Transverse colon (tissue), 4 donors: ENCODE measurements around the gene PTPN7. TPM values are rescaled to one million over a fixed set of nuclear protein-coding genes. Genes with fewer than 3 reads are reported as not detected.

Experiments used
- DNase-seq: peaks from one replicate; pipeline ENCODE4 v3.0.0-alpha.2; 2019
- H3K27ac ChIP-seq, 4 donors: fragments of 200-600 bp; sonication (generic); 2 replicates each; pipeline ENCODE4 v1.5.1; 2016 to 2018; ENCODE audit warnings: inconsistent platforms in 4 of 4
- H3K27me3 ChIP-seq: fragments of 200-600 bp; sonication (generic); 2 replicates; pipeline ENCODE4 v1.5.1; 2017; ENCODE audit warnings: inconsistent platforms
- H3K36me3 ChIP-seq, 4 donors: fragments of 200-600 bp; sonication (generic); 2 replicates each; pipeline ENCODE4 v1.5.1; 2017 to 2019; ENCODE audit warnings: inconsistent platforms in 4 of 4
- H3K4me1 ChIP-seq, 4 donors: fragments of 200-600 bp; sonication (generic); 2 replicates each; pipeline ENCODE4 v1.5.1; 2017 to 2020; ENCODE audit warnings: inconsistent platforms in 4 of 4
- H3K4me3 ChIP-seq, 4 donors: fragments of 200-600 bp; sonication (generic); 1 replicate in 1 of 4; 2 replicates in 3 of 4; pipeline versions ENCODE4 v1.5.1 to v1.6.1; 2017 to 2019; ENCODE audit warnings: inconsistent platforms in 4 of 4
- H3K9me3 ChIP-seq, 2 donors: fragments of 200-600 bp; sonication (generic); 2 replicates each; pipeline ENCODE4 v1.5.1; 2017 to 2019; ENCODE audit warnings: inconsistent platforms in 2 of 2
- EP300 ChIP-seq: sonication (generic); formaldehyde crosslinking; IDR thresholded peaks from one replicate; pipeline ENCODE4 v1.6.1; 2017; ENCODE audit warnings: antibody characterized with exemption, low read depth
- POLR2A ChIP-seq: fragments of 450-650 bp; IDR thresholded peaks from one replicate; pipeline ENCODE4 v1.6.1; 2016; ENCODE audit warnings: antibody characterized with exemption, mild to moderate bottlenecking, moderate library complexity
- POLR2AphosphoS5 ChIP-seq, 3 donors: sonication (generic); formaldehyde crosslinking; IDR thresholded peaks; one replicate each; pipeline ENCODE4 v1.6.1; 2016; ENCODE audit warnings: antibody characterized with exemption in 3 of 3
- WGBS, 2 donors: methylation state at CpG; one replicate each; pipeline ENCODE4 v1.1.5; 2018; ENCODE audit warnings: low coverage in 1 of 2; 5-methylcytosine and 5-hydroxymethylcytosine counted together
- in situ Hi-C, 4 donors: fragments of 200-750 bp; cut with MboI; loops; one replicate each; pipeline versions ENCODE4 v1.15.0 to v1.15.1; 2017; ENCODE audit warnings: low sequenced_read_pairs in 3 of 4, low pct_ligation_motif_present in 1 of 4, low pct_unique_long_range_greater_than_20kb in 1 of 4
- intact Hi-C: fragments of 100-400 bp; cut with DNase I; formaldehyde crosslinking; loops from one replicate; pipeline ENCODE4 v1.15.1; 2023; ENCODE audit warnings: low total_unique reads
- total RNA-seq, 4 donors: library from RNA; depleted of rRNA; stranded (reverse); fragments of >200 nt; gene quantifications; one replicate each; pipeline ENCODE4 v1.1.0, GENCODE V29; 2016
- TF ChIP-seq, protein P1 (sequence below), 5 experiments: fragments of 200-600 bp in 3 of 5; fragments of 450-650 bp in 2 of 5; sonication (generic) in 3 of 5; IDR thresholded peaks; 1 replicate in 2 of 5; 2 replicates in 3 of 5; pipeline ENCODE4 v1.5.1; 2016 to 2017; ENCODE audit warnings: antibody characterized with exemption in 5 of 5, inconsistent platforms in 3 of 5, mild to moderate bottlenecking in 2 of 5, moderate library complexity in 1 of 5

PTPN7 gene
- total RNA-seq, 4 donors from 2014 or later, result 5.2 to 32.5 (median 14.0) TPM; not detected in 1

DNA sequence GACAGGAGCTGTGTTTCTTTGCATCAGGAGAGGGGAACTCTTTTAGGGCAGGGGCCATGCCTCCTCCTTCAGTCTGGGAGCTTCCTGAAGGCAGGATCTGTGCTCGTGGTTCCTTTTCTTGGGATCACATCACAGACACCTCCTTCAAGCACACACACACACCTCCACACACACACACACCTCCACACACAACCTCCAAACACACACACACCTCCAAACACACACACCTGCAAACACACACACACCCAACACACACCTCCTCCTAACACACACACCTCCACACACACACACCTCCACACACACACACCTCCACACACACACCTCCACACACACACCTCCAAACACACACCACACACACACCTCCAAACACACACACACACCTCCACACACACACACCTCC lies 43.7 kb upstream of the PTPN7 start:
- TF ChIP-seq POLR2AphosphoS5 (IDR thresholded peaks at IDR 0.05) (no peak), EP300 (no peak), POLR2A (no peak)
- TF ChIP-seq, protein P1, sequence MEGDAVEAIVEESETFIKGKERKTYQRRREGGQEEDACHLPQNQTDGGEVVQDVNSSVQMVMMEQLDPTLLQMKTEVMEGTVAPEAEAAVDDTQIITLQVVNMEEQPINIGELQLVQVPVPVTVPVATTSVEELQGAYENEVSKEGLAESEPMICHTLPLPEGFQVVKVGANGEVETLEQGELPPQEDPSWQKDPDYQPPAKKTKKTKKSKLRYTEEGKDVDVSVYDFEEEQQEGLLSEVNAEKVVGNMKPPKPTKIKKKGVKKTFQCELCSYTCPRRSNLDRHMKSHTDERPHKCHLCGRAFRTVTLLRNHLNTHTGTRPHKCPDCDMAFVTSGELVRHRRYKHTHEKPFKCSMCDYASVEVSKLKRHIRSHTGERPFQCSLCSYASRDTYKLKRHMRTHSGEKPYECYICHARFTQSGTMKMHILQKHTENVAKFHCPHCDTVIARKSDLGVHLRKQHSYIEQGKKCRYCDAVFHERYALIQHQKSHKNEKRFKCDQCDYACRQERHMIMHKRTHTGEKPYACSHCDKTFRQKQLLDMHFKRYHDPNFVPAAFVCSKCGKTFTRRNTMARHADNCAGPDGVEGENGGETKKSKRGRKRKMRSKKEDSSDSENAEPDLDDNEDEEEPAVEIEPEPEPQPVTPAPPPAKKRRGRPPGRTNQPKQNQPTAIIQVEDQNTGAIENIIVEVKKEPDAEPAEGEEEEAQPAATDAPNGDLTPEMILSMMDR (IDR thresholded peaks at IDR 0.05), result no peak
- in situ Hi-C loops, result loop anchor here in 2 of 4 donors (5.0 to 10.0 kb wide), 2 partner anchors 108 to 111 kb away; no protein-coding TSS in a partner anchor
- Histone ChIP-seq H3K27ac (no peak overlapping the region), H3K4me1 (peaks cover 0 to 18% (median 8%) of the 10 kb centered on the region in 4 donors), H3K36me3 (no peaks in the 10 kb centered on the region), H3K4me3 (no peak overlapping the region), H3K27me3 (peaks cover 10% of the 10 kb centered on the region), H3K9me3 (no peaks in the 10 kb centered on the region)
- no peak for DNase-seq
- intact Hi-C loops, result no loop called here
- WGBS, 2 donors, result 0 to 53% methylated on average over 1 of the region's 1 CpG

DNA sequence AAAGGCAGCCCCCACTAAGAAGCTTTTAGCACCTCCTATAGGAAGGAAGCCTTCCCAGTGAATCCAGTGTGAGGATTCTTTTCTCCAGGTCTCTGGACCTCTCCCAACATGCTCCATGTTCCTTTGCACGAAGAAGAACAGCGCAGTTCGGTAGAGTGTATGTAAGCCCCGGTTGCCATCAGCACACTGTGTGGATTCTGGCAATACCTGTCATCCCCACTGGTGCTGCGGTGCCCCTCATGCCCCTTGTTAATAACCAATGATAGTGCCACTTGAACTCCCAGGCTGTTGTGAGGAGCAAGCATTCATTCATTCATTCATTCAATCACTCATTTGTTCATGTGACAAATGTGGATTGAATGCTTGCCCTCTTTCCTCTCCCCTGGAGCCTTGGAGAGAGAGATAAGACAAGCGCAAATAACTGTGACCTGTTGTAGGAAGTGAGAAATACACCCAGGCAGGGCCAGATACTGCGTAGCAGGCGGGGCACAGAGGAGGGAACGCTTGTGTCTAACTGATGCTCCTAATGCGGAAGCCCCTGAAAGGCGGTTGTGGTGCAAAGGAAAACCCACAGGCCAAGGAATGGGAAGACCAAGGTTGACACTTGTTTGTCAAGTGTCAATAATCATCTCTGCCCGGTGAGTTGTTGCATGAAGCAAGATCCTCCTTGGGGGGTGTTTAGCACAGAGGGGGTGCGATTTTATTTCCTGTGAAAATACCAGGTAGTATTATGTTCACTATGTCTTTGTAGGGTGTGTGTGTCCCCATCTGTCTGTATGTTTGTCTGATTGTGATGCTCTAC lies 43.0 kb upstream of the PTPN7 start:
- DNase-seq, result no peak
- no peaks in the 10 kb centered on the region for H3K9me3 ChIP-seq
- no peaks in the 10 kb centered on the region for H3K36me3 ChIP-seq
- in situ Hi-C loops, result loop anchor here in 2 of 4 donors (5.0 to 10.0 kb wide), 2 partner anchors 109 to 111 kb away; no protein-coding TSS in a partner anchor
- H3K4me1 ChIP-seq, result peaks cover 0 to 23% (median 10%) of the 10 kb centered on the region in 4 donors
- intact Hi-C loops, result no loop called here
- TF ChIP-seq EP300 (no peak), POLR2AphosphoS5 (IDR thresholded peaks at IDR 0.05) (no peak), POLR2A (no peak)
- TF ChIP-seq, protein P1 (IDR thresholded peaks at IDR 0.05), result no peak
- no peak overlapping the region for H3K27ac ChIP-seq
- no peak overlapping the region for H3K4me3 ChIP-seq
- peaks cover 5% of the 10 kb centered on the region for H3K27me3 ChIP-seq
- WGBS, 2 donors, result 40 to 68% methylated on average over 6 to 13 of the region's 13 CpGs

DNA sequence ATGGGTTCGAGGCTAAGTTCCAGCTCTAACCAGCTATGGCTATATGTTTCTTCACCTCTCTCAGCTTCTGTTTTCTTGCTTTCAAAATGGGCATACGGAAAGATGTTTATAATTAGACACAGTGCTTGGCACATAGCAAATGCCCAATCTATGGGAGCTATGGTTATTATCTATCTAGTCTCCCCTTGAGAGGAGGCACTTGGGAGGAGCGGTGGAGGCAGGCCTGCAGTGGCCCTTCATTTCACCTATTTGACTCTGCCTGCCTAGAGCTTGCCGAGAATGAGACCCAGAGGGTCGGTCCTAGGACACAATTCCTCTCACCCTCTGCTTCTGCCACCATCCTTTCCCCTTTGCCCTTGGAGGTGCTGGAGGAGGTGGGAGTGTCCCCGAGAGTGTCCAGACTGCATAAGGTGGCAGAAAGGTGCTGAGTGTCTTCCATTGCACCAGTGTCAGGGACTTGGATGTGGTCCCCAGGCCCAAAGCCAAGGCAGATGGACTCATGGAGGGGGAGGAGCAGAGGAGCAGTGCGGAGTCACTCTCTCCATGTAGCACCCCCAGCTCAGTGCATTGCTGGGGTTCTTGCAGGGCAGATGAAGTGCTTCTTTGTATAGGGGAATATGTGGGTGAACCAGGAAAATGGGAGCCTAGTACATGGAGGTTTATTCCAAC lies 42.2 kb upstream of the PTPN7 start:
- TF ChIP-seq POLR2AphosphoS5 (IDR thresholded peaks at IDR 0.05) (no peak), EP300 (no peak), POLR2A (no peak)
- TF ChIP-seq, protein P1 (IDR thresholded peaks at IDR 0.05), result no peak
- in situ Hi-C loops, result loop anchor here in 2 of 4 donors (5.0 to 10.0 kb wide), 2 partner anchors 110 to 112 kb away; no protein-coding TSS in a partner anchor

DNA sequence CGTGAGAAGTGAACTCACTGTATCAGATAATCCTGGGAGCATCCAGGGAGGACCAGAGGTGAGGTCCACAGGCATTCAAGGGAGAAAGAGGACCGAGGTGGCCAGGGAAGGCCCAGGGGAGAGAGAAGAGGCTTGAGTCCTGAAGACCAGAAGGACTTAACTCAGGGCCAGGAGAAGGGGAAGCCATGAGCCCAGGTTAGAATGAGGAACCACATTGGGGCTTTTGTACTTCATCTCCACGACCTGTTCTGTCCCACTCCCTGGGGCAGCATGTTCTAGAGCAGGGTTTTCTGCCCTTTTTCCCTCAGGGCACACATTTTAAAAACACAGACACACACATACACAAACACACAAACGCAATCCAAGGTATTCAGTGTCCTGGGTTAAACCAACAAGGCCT lies 41.6 kb upstream of the PTPN7 start:
- Histone ChIP-seq H3K4me3 (no peak overlapping the region), H3K9me3 (no peaks in the 10 kb centered on the region), H3K27me3 (no peaks in the 10 kb centered on the region), H3K4me1 (peaks cover 0 to 23% (median 13%) of the 10 kb centered on the region in 4 donors), H3K36me3 (no peaks in the 10 kb centered on the region), H3K27ac (no peak overlapping the region)
- no peak for DNase-seq
- WGBS, 2 donors, result 50 to 65% methylated on average over 4 of the region's 4 CpGs
- intact Hi-C loops (no loop called here), in situ Hi-C loops (loop anchor here in 2 of 4 donors (5.0 to 10.0 kb wide), 2 partner anchors 110 to 113 kb away; no protein-coding TSS in a partner anchor)
- TF ChIP-seq POLR2A (no peak), EP300 (no peak), POLR2AphosphoS5 (IDR thresholded peaks at IDR 0.05) (no peak)
- TF ChIP-seq, protein P1 (IDR thresholded peaks at IDR 0.05), result no peak

More for the DNA sequence above, 42.2 kb upstream of the PTPN7 start:
- H3K27ac ChIP-seq, result no peak overlapping the region
- H3K27me3 ChIP-seq, result no peaks in the 10 kb centered on the region
- intact Hi-C loops, result no loop called here
- H3K36me3 ChIP-seq, result no peaks in the 10 kb centered on the region
- H3K4me1 ChIP-seq, result peaks cover 0 to 23% (median 13%) of the 10 kb centered on the region in 4 donors
- 83 to 100% methylated on average over 1 to 7 of the region's 7 CpGs for WGBS, 2 donors
- no peak for DNase-seq
- no peak overlapping the region for H3K4me3 ChIP-seq
- H3K9me3 ChIP-seq, result no peaks in the 10 kb centered on the region
